HUES64 (cell line): ENCODE measurements around the gene MACROH2A2.
"Not testable (repeated sequence)": the region's sequence is repeated elsewhere in the genome, so short reads cannot be mapped to it uniquely, and the experiment has no call there.

ENCODE experiments used
- H3K27ac ChIP-seq: 2 replicates; pipeline ENCODE4 v1.7.0; 2013; ENCODE audit warnings: low read depth, low read length, inconsistent platforms
- H3K27me3 ChIP-seq: 2 replicates; pipeline ENCODE4 v1.6.1; 2013; ENCODE audit warnings: mild to moderate bottlenecking, low read length; ENCODE audit not compliant: insufficient read depth
- H3K36me3 ChIP-seq: 2 replicates; pipeline ENCODE4 v1.6.1; 2013; ENCODE audit warnings: mild to moderate bottlenecking, low read length; ENCODE audit not compliant: insufficient read depth
- H3K4me1 ChIP-seq: 2 replicates; pipeline ENCODE4 v1.6.1; 2013; ENCODE audit warnings: mild to moderate bottlenecking, low read length, moderate library complexity; ENCODE audit not compliant: insufficient read depth
- H3K4me3 ChIP-seq: 2 replicates; pipeline ENCODE4 v1.5.1; 2013; ENCODE audit warnings: mild to moderate bottlenecking, low read length, moderate library complexity
- H3K9ac ChIP-seq: 2 replicates; pipeline ENCODE4 v1.6.1; 2013; ENCODE audit warnings: mild to moderate bottlenecking, low read depth, low read length
- H3K9me3 ChIP-seq: 2 replicates; pipeline ENCODE4 v1.6.1; 2013; ENCODE audit warnings: low read depth, low read length; ENCODE audit not compliant: insufficient read depth
- WGBS: fragments of 150-250, 120-280 bp; methylation state at CpG from one replicate; pipeline ENCODE4 v1.1.7; 2013; ENCODE audit warnings: missing lambda C conversion rate; 5-methylcytosine and 5-hydroxymethylcytosine counted together

The MACROH2A2 gene

GRCh38 chr10:70067586-70067985 is 14.9 kb downstream of the MACROH2A2 start:
- WGBS, result 93% methylated on average over 2 of the region's 2 CpGs
- Histone ChIP-seq H3K4me1 (no peaks in the 10 kb centered on the region), H3K4me3 (no peak overlapping the region), H3K9me3 (no peaks in the 10 kb centered on the region), H3K9ac (no peak overlapping the region), H3K27me3 (no peaks in the 10 kb centered on the region), H3K27ac (no peak overlapping the region), H3K36me3 (no peaks in the 10 kb centered on the region; the same call in 1 of the 2 replicates)

- Histone ChIP-seq H3K9ac (no peak overlapping the region), H3K36me3 (no peaks in the 10 kb centered on the region; the same call in 1 of the 2 replicates), H3K9me3 (no peaks in the 10 kb centered on the region), H3K4me1 (no peaks in the 10 kb centered on the region), H3K27me3 (no peaks in the 10 kb centered on the region), H3K27ac (no peak overlapping the region), H3K4me3 (no peak overlapping the region)
- WGBS, result 95% methylated on average over 10 of the region's 10 CpGs
Measured at GRCh38 chr10:70068925-70069324, 16.3 kb downstream of the MACROH2A2 start.

GRCh38 chr10:70069346-70069745 is 16.7 kb downstream of the MACROH2A2 start:
- no peak overlapping the region for H3K4me3 ChIP-seq
- H3K9ac ChIP-seq, result no peak overlapping the region
- H3K4me1 ChIP-seq, result no peaks in the 10 kb centered on the region
- no peaks in the 10 kb centered on the region for H3K9me3 ChIP-seq
- H3K27me3 ChIP-seq, result no peaks in the 10 kb centered on the region
- H3K36me3 ChIP-seq, result no peaks in the 10 kb centered on the region; the same call in 1 of the 2 replicates
- WGBS, result 88% methylated on average over 5 of the region's 5 CpGs
- no peak overlapping the region for H3K27ac ChIP-seq

- no peaks in the 10 kb centered on the region for H3K9me3 ChIP-seq
- no peaks in the 10 kb centered on the region for H3K27me3 ChIP-seq
- H3K9ac ChIP-seq, result no peak overlapping the region
- peaks cover 5% of the 10 kb centered on the region; the same call in 1 of the 2 replicates for H3K36me3 ChIP-seq
- WGBS, result 93% methylated on average over 11 of the region's 11 CpGs
- H3K27ac ChIP-seq, result no peak overlapping the region
- H3K4me1 ChIP-seq, result no peaks in the 10 kb centered on the region
- no peak overlapping the region for H3K4me3 ChIP-seq
Measured at GRCh38 chr10:70070834-70071233, 18.2 kb downstream of the MACROH2A2 start.

GRCh38 chr10:70074165-70074564 is 21.5 kb downstream of the MACROH2A2 start:
- H3K4me1 ChIP-seq, result peaks cover 5% of the 10 kb centered on the region
- peaks cover 9% of the 10 kb centered on the region; the same call in 1 of the 2 replicates for H3K36me3 ChIP-seq
- H3K27me3 ChIP-seq, result no peaks in the 10 kb centered on the region
- no peaks in the 10 kb centered on the region for H3K9me3 ChIP-seq
- no peak overlapping the region for H3K27ac ChIP-seq
- H3K4me3 ChIP-seq, result no peak overlapping the region
- no peak overlapping the region for H3K9ac ChIP-seq
- 87% methylated on average over 2 of the region's 2 CpGs for WGBS

- no peaks in the 10 kb centered on the region for H3K9me3 ChIP-seq
- H3K36me3 ChIP-seq, result peaks cover 9% of the 10 kb centered on the region; the same call in 1 of the 2 replicates
- 94% methylated on average over 2 of the region's 2 CpGs for WGBS
- no peaks in the 10 kb centered on the region for H3K27me3 ChIP-seq
- H3K27ac ChIP-seq, result no peak overlapping the region
- no peak overlapping the region for H3K9ac ChIP-seq
- no peak overlapping the region for H3K4me3 ChIP-seq
- peaks cover 5% of the 10 kb centered on the region for H3K4me1 ChIP-seq
Measured at GRCh38 chr10:70074971-70075370, 22.3 kb downstream of the MACROH2A2 start.

- no peaks in the 10 kb centered on the region for H3K27me3 ChIP-seq
- peaks cover 12% of the 10 kb centered on the region; the same call in 1 of the 2 replicates for H3K36me3 ChIP-seq
- peaks cover 5% of the 10 kb centered on the region for H3K4me1 ChIP-seq
- no peaks in the 10 kb centered on the region for H3K9me3 ChIP-seq
- 91% methylated on average over 5 of the region's 5 CpGs for WGBS
- H3K4me3 ChIP-seq, result no peak overlapping the region
- H3K27ac ChIP-seq, result no peak overlapping the region
- no peak overlapping the region for H3K9ac ChIP-seq
Measured at GRCh38 chr10:70078329-70078728, 25.7 kb downstream of the MACROH2A2 start.

GRCh38 chr10:70078937-70079336 is 26.3 kb downstream of the MACROH2A2 start:
- no peaks in the 10 kb centered on the region for H3K9me3 ChIP-seq
- WGBS, result 86% methylated on average over 7 of the region's 7 CpGs
- H3K36me3 ChIP-seq, result peaks cover 12% of the 10 kb centered on the region; the same call in 1 of the 2 replicates
- H3K27me3 ChIP-seq, result no peaks in the 10 kb centered on the region
- no peak overlapping the region for H3K9ac ChIP-seq
- H3K4me1 ChIP-seq, result peaks cover 5% of the 10 kb centered on the region
- no peak overlapping the region for H3K4me3 ChIP-seq
- no peak overlapping the region for H3K27ac ChIP-seq

- not testable (repeated sequence) for H3K27ac ChIP-seq, H3K9ac ChIP-seq, H3K36me3 ChIP-seq, H3K4me3 ChIP-seq, H3K4me1 ChIP-seq, H3K9me3 ChIP-seq, H3K27me3 ChIP-seq
- WGBS, result 98% methylated on average over 2 of the region's 2 CpGs
Measured at GRCh38 chr10:70080789-70081188, 28.1 kb downstream of the MACROH2A2 start.

GRCh38 chr10:70084189-70084588 is 31.5 kb downstream of the MACROH2A2 start:
- Histone ChIP-seq H3K27me3 (no peaks in the 10 kb centered on the region), H3K4me3 (no peak overlapping the region), H3K4me1 (no peaks in the 10 kb centered on the region), H3K27ac (no peak overlapping the region), H3K9me3 (no peaks in the 10 kb centered on the region), H3K36me3 (peaks cover 5% of the 10 kb centered on the region; the same call in 1 of the 2 replicates), H3K9ac (no peak overlapping the region)
- 95% methylated on average over 4 of the region's 6 CpGs for WGBS

GRCh38 chr10:70085975-70086613 is 33.4 kb downstream of the MACROH2A2 start:
- H3K9ac ChIP-seq, result no peak overlapping the region
- H3K27me3 ChIP-seq, result no peaks in the 10 kb centered on the region
- no peaks in the 10 kb centered on the region for H3K4me1 ChIP-seq
- H3K27ac ChIP-seq, result no peak overlapping the region
- H3K36me3 ChIP-seq, result peaks cover 12% of the 10 kb centered on the region; the same call in 1 of the 2 replicates
- no peaks in the 10 kb centered on the region for H3K9me3 ChIP-seq
- no peak overlapping the region for H3K4me3 ChIP-seq
- WGBS, result 91% methylated on average over 3 of the region's 3 CpGs
